ENCODE results near the gene RBM15. TPM values are rescaled to one million over a fixed set of nuclear protein-coding genes. Genes with fewer than 3 reads are reported as not detected.

RBM15 gene
- total RNA-seq, 4 donors from 2014 or later = 18.3 to 37.1 (median 21.1) TPM

- intact Hi-C loops (cut with DNase I; ENCODE audit: low total_unique reads) = no loop called here
- no peak overlapping the region for H3K4me3 ChIP-seq (ENCODE audit: low read depth, poor library complexity, severe bottlenecking)
- TF ChIP-seq POLR2A (IDR thresholded peaks at IDR 0.05) (no peak), CTCF (IDR thresholded peaks at IDR 0.05) (no peak)
- no peak for DNase-seq (ENCODE audit: low spot score in 2 of 2)
- 93 to 94% methylated on average over 1 of the region's 1 CpG for WGBS, 2 donors
Observed at GRCh38 chr1:110324667-110325066, 14.5 kb upstream of the RBM15 start.

GRCh38 chr1:110326826-110327225, 12.4 kb upstream of the RBM15 start:
- intact Hi-C loops (cut with DNase I; ENCODE audit: low total_unique reads) = no loop called here
- H3K4me3 ChIP-seq (ENCODE audit: low read depth, poor library complexity, severe bottlenecking) = no peak overlapping the region
- WGBS, 2 donors = 64 to 65% methylated on average over 1 of the region's 1 CpG
- TF ChIP-seq CTCF (IDR thresholded peaks at IDR 0.05) (no peak), POLR2A (IDR thresholded peaks at IDR 0.05) (no peak)
- no peak for DNase-seq (ENCODE audit: low spot score in 2 of 2)

- DNase-seq (ENCODE audit: low spot score in 2 of 2) = no peak
- H3K4me3 ChIP-seq (ENCODE audit: low read depth, poor library complexity, severe bottlenecking) = no peak overlapping the region
- TF ChIP-seq POLR2A (IDR thresholded peaks at IDR 0.05) = no peak
- TF ChIP-seq CTCF (IDR thresholded peaks at IDR 0.05) = no peak
- intact Hi-C loops (cut with DNase I; ENCODE audit: low total_unique reads) = no loop called here
Observed at GRCh38 chr1:110328274-110328673, 10.9 kb upstream of the RBM15 start.

GRCh38 chr1:110328700-110329099, 10.5 kb upstream of the RBM15 start:
- WGBS, 2 donors = 90 to 96% methylated on average over 3 of the region's 3 CpGs
- intact Hi-C loops (cut with DNase I; ENCODE audit: low total_unique reads) = no loop called here
- DNase-seq (ENCODE audit: low spot score in 2 of 2) = no peak
- TF ChIP-seq CTCF (IDR thresholded peaks at IDR 0.05) = no peak
- no peak for TF ChIP-seq POLR2A (IDR thresholded peaks at IDR 0.05)
- no peak overlapping the region for H3K4me3 ChIP-seq (ENCODE audit: low read depth, poor library complexity, severe bottlenecking)

GRCh38 chr1:110335265-110335664, 3.9 kb upstream of the RBM15 start:
- 95 to 100% methylated on average over 1 of the region's 1 CpG for WGBS, 2 donors
- no peak for TF ChIP-seq POLR2A (IDR thresholded peaks at IDR 0.05)
- TF ChIP-seq CTCF (IDR thresholded peaks at IDR 0.05) = no peak
- DNase-seq (ENCODE audit: low spot score in 2 of 2) = no peak
- intact Hi-C loops (cut with DNase I; ENCODE audit: low total_unique reads) = no loop called here
- no peak overlapping the region for H3K4me3 ChIP-seq (ENCODE audit: low read depth, poor library complexity, severe bottlenecking)

GRCh38 chr1:110336300-110337039, 2.7 kb upstream of the RBM15 start:
- no peak for DNase-seq (ENCODE audit: low spot score in 2 of 2)
- 27 to 39% methylated on average over 1 of the region's 1 CpG for WGBS, 2 donors
- intact Hi-C loops (cut with DNase I; ENCODE audit: low total_unique reads) = no loop called here
- H3K4me3 ChIP-seq (ENCODE audit: low read depth, poor library complexity, severe bottlenecking) = no peak overlapping the region
- no peak for TF ChIP-seq POLR2A (IDR thresholded peaks at IDR 0.05)
- no peak for TF ChIP-seq CTCF (IDR thresholded peaks at IDR 0.05)
